Fibroblast of villous mesenchyme (primary cell): ENCODE measurements around the gene RAB31. TPM values are rescaled to one million over a fixed set of nuclear protein-coding genes. Genes with fewer than 3 reads are reported as not detected.

Experiments
- DNase-seq: peaks from one replicate; pipeline ENCODE4 v3.0.0-alpha.2; 2010; ENCODE audit warnings: low read depth
- H3K4me3 ChIP-seq: 2 replicates; pipeline ENCODE4 v1.5.1; 2011; ENCODE audit warnings: low read depth, mild to moderate bottlenecking, low read length
- CTCF ChIP-seq: IDR thresholded peaks from 2 replicates; pipeline ENCODE4 v1.5.1; 2012; ENCODE audit warnings: low read depth, mild to moderate bottlenecking, low read length; ENCODE audit not compliant: insufficient read depth
- total RNA-seq: library from RNA; depleted of rRNA; stranded (reverse); fragments of >200 nt; gene quantifications from 2 replicates; pipeline ENCODE4 v1.2.3, GENCODE V29; 2012

The RAB31 gene
- total RNA-seq, 1 donor: 34.5 TPM

- no peak overlapping the region for H3K4me3 ChIP-seq
- DNase-seq: no peak
- TF ChIP-seq CTCF: no peak
Measured at GRCh38 chr18:9741793-9742523, 33.9 kb downstream of the RAB31 start.

GRCh38 chr18:9742524-9743131 lies 34.5 kb downstream of the RAB31 start:
- no peak for TF ChIP-seq CTCF
- peak; percentile 65 for DNase-seq
- no peak overlapping the region for H3K4me3 ChIP-seq

DNA sequence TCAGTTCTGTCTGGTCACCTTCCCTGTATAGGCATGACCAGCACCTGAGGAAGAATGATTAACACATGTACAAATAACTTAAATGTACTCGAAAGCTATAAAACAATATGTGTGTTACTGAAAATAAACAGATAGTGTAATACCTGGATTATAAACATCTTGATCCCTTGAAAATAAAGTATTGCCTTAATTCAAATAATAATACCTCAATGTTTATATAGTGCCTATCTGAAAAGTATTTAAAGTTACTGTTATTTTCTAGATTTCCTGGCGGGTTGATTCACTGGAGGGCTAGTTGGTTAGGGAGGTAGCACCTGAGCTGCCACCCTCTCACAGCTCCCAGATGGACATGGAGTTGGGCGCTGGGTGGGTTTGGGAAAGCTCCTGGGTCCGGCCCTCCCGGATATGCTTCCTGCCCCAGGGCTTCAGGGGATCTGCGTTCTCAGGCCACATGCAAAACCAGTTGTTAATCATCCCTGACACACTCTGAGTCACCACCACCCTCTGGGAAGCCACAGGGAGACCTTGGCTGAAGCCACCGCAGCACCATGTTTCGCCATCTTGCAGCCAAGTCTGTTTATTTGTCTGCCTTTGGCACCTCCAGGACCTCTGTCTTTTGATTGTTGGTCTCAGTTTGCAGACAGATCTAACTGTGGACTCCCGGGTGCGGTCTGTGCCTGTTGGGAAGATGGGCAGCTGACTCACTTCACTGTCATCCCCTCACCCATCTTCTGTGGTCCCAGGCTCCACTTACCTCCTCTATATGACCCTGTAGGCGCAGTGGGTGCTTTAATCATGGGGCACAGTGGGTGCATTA lies 35.3 kb downstream of the RAB31 start:
- peak; percentile 96 for DNase-seq
- TF ChIP-seq CTCF: no peak
- H3K4me3 ChIP-seq: no peak overlapping the region

GRCh38 chr18:9746958-9747357 lies 38.9 kb downstream of the RAB31 start:
- no peak for DNase-seq
- no peak for TF ChIP-seq CTCF
- no peak overlapping the region for H3K4me3 ChIP-seq

- H3K4me3 ChIP-seq: no peak overlapping the region
- DNase-seq: no peak
- TF ChIP-seq CTCF: no peak
Measured at GRCh38 chr18:9749611-9750010, 41.5 kb downstream of the RAB31 start.

DNA sequence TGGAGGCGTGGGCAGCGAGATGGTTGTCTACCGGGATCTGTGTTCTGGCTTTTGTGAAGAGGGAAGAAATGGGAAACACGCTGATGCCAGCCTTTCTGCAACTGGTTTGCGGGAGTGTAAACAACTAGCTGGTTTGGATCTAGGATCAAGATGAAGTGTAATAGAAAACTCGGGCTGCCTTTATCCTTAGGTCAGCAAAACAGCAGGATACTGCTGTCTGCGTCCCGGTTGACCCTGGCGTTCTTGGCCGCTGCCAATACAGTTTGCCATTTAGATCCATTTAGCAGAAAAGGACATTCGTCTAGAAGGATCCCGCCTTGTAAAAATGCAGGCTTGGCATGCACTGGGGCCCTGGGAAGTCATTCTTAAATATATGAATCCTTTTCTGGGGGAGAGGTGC lies 42.0 kb downstream of the RAB31 start:
- H3K4me3 ChIP-seq: no peak overlapping the region
- DNase-seq: no peak
- TF ChIP-seq CTCF: no peak
